ENCODE data around the gene UHRF2. TPM values are rescaled to one million over a fixed set of nuclear protein-coding genes. Genes with fewer than 3 reads are reported as not detected.

UHRF2 gene
- polyA plus RNA-seq, 2 donors: 9.9 to 13.7 TPM

DNA sequence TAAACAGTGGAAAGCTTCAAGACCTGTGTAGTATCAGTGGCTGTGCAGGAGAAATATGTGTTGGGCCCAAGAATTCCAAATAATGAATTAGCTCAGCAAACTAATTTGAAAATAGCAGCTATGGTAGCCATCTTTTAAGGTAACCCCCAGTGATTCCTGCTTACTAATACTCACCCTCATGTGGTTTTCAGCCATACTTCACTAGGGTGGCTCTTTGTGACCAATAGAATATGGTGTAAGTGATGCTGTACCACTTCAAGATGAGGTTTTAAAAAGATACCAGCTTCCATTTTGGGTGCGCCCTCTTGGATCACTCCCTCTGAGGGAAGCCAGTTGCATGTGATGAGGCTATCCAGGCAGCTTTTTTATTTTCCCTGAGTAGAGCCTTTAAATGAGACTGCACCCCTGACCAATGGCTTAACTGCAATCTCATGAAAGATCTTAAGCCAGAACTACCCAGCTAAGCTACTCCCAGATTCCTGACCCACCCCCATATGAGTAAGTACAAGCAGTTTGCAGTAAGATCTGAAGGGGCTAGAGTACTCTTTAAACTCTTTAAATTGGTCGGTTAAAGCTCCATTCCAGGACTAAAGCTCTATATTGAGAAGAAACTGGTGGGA, 58.3 kb downstream of the UHRF2 start:
- no peaks in the 10 kb centered on the region for H3K4me1 ChIP-seq (ENCODE audit: control insufficient read depth in 2 of 2, insufficient read depth in 2 of 2, low read length in 1 of 2)
- no peaks in the 10 kb centered on the region for H3K36me3 ChIP-seq (ENCODE audit: control insufficient read depth in 2 of 2, insufficient read depth in 2 of 2, low read length in 1 of 2)
- no peaks in the 10 kb centered on the region for H3K9me3 ChIP-seq (ENCODE audit: control insufficient read depth in 2 of 2, insufficient read depth in 1 of 2, low read depth in 1 of 2, low read length in 1 of 2)
- WGBS, 2 donors: 90 to 98% methylated on average over 2 of the region's 2 CpGs
- H3K27ac ChIP-seq (ENCODE audit: low read depth in 2 of 2, low read length in 1 of 2): no peak overlapping the region
- no peaks in the 10 kb centered on the region for H3K27me3 ChIP-seq (ENCODE audit: control insufficient read depth in 1 of 2, insufficient read depth in 2 of 2, low read length in 2 of 2)
- no peak overlapping the region for H3K4me3 ChIP-seq (ENCODE audit: low read depth in 1 of 2, low read length in 2 of 2)

DNA sequence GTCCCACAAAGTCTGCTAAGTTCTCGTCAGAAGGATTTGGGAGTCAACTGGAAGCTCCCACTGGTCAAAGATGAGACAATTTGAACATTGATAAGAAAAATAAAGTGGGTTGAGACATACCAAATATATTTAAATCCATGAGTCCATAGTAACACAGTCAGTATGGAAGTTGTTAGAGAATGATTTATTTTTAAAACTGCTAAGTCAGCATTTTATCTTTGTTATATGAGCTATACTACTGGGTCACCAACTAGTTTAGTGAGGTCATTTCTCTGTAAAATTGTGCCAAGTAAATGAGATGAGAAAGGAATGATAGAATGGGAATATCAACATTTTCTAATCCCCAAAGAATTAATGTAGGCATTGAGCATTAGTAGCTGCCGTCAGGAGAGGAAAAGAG, 60.2 kb downstream of the UHRF2 start:
- Histone ChIP-seq H3K27ac (ENCODE audit: low read depth in 2 of 2, low read length in 1 of 2) (no peak overlapping the region), H3K4me3 (ENCODE audit: low read depth in 1 of 2, low read length in 2 of 2) (no peak overlapping the region), H3K9me3 (ENCODE audit: control insufficient read depth in 2 of 2, insufficient read depth in 1 of 2, low read depth in 1 of 2, low read length in 1 of 2) (no peaks in the 10 kb centered on the region), H3K4me1 (ENCODE audit: control insufficient read depth in 2 of 2, insufficient read depth in 2 of 2, low read length in 1 of 2) (no peaks in the 10 kb centered on the region), H3K27me3 (ENCODE audit: control insufficient read depth in 1 of 2, insufficient read depth in 2 of 2, low read length in 2 of 2) (no peaks in the 10 kb centered on the region), H3K36me3 (ENCODE audit: control insufficient read depth in 2 of 2, insufficient read depth in 2 of 2, low read length in 1 of 2) (no peaks in the 10 kb centered on the region)
- 89 to 93% methylated on average over 2 of the region's 2 CpGs for WGBS, 2 donors

DNA sequence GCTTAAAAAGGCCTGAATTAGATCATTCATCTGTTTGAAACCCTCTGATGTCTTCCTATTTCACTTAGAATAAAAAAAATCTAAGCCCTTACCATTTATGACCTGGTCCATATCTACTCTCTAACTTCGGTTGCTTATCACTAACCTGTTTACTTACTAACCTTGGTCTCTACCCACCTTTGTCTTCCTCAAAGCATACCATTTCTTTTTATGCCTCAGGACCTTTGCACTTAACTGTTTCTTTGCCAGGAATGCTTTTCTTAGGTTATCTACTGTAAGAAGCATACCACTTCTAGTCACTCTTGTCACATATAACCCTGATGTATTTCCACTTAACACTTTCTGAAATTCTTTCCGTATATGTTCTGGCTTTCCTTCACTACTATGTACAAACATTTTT, 67.0 kb downstream of the UHRF2 start:
- no peak overlapping the region for H3K4me3 ChIP-seq (ENCODE audit: low read depth in 1 of 2, low read length in 2 of 2)
- no peak overlapping the region for H3K27ac ChIP-seq (ENCODE audit: low read depth in 2 of 2, low read length in 1 of 2)
- H3K27me3 ChIP-seq (ENCODE audit: control insufficient read depth in 1 of 2, insufficient read depth in 2 of 2, low read length in 2 of 2): no peaks in the 10 kb centered on the region
- WGBS, 2 donors: 62 to 82% methylated on average over 2 of the region's 2 CpGs
- no peaks in the 10 kb centered on the region for H3K9me3 ChIP-seq (ENCODE audit: control insufficient read depth in 2 of 2, insufficient read depth in 1 of 2, low read depth in 1 of 2, low read length in 1 of 2)
- no peaks in the 10 kb centered on the region for H3K4me1 ChIP-seq (ENCODE audit: control insufficient read depth in 2 of 2, insufficient read depth in 2 of 2, low read length in 1 of 2)
- peaks cover 0 to 2% of the 10 kb centered on the region in 2 donors for H3K36me3 ChIP-seq (ENCODE audit: control insufficient read depth in 2 of 2, insufficient read depth in 2 of 2, low read length in 1 of 2)

DNA sequence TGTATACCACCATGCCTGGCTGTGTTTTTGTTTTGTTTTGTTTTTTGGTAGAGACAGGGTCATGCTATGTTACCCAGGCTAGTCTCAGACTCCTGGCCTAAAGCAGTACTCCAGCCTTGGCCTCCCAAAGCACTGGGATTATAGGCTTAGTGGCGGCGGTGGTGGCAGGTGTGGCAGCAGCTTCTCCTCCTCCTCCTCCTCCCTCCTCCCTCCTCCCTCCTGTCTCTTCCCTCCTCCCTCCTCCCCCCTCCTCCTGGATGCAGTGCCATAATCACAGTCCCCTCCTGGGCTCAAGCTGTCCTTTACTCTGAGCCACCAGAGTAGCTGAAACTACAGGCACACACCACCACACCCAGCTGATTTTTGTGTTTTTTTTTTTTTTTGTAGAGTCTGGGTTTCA, 71.2 kb downstream of the UHRF2 start:
- peaks cover 0 to 4% of the 10 kb centered on the region in 2 donors for H3K36me3 ChIP-seq (ENCODE audit: control insufficient read depth in 2 of 2, insufficient read depth in 2 of 2, low read length in 1 of 2)
- no peaks in the 10 kb centered on the region for H3K4me1 ChIP-seq (ENCODE audit: control insufficient read depth in 2 of 2, insufficient read depth in 2 of 2, low read length in 1 of 2)
- no peaks in the 10 kb centered on the region for H3K9me3 ChIP-seq (ENCODE audit: control insufficient read depth in 2 of 2, insufficient read depth in 1 of 2, low read depth in 1 of 2, low read length in 1 of 2)
- H3K27me3 ChIP-seq (ENCODE audit: control insufficient read depth in 1 of 2, insufficient read depth in 2 of 2, low read length in 2 of 2): no peaks in the 10 kb centered on the region
- H3K27ac ChIP-seq (ENCODE audit: low read depth in 2 of 2, low read length in 1 of 2): no peak overlapping the region
- 57 to 72% methylated on average over 2 of the region's 2 CpGs for WGBS, 2 donors
- H3K4me3 ChIP-seq (ENCODE audit: low read depth in 1 of 2, low read length in 2 of 2): no peak overlapping the region

DNA sequence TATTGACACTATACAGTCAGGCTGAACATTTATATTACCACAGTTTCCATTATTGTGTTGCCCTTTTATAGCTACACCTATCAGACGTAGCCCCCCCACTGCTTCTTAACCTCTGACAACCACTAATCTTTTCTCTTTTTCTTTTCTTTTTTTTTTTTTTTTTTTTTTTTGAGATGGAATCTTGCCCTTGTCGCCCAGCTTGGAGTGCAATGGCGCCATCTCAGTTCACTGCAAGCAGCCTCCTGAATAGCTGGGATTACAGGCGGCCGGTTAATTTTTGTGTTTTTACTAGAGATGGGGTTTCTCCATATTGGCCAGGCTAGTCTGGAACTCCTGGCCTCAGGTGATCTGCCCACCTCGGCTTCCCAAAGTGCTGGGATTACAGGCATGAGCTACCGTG, 75.4 kb downstream of the UHRF2 start:
- Histone ChIP-seq H3K9me3 (ENCODE audit: control insufficient read depth in 2 of 2, insufficient read depth in 1 of 2, low read depth in 1 of 2, low read length in 1 of 2) (no peaks in the 10 kb centered on the region), H3K4me1 (ENCODE audit: control insufficient read depth in 2 of 2, insufficient read depth in 2 of 2, low read length in 1 of 2) (no peaks in the 10 kb centered on the region), H3K4me3 (ENCODE audit: low read depth in 1 of 2, low read length in 2 of 2) (no peak overlapping the region), H3K27me3 (ENCODE audit: control insufficient read depth in 1 of 2, insufficient read depth in 2 of 2, low read length in 2 of 2) (no peaks in the 10 kb centered on the region), H3K36me3 (ENCODE audit: control insufficient read depth in 2 of 2, insufficient read depth in 2 of 2, low read length in 1 of 2) (peaks cover 4% of the 10 kb centered on the region in 2 donors), H3K27ac (ENCODE audit: low read depth in 2 of 2, low read length in 1 of 2) (no peak overlapping the region)
- WGBS, 2 donors: 94 to 95% methylated on average over 7 of the region's 7 CpGs

DNA sequence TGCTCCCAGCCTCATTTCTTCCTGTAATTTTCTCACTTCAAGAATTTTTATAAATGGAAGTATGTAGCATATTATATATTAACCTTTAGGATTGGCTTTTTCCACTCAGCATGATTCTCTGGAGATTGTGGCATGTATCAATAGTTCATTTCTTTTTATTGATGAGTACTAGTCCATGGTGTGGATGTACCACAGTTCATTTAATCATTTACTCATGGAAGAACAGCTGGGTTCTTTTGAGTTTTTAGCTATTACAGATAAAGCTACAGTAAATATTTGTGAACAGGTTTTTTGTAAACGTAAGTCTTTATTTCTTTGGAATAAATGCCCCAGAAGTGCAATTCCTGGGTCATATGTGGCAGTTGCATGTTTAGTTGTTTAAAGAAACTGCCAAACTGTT, 76.1 kb downstream of the UHRF2 start:
- Histone ChIP-seq H3K36me3 (ENCODE audit: control insufficient read depth in 2 of 2, insufficient read depth in 2 of 2, low read length in 1 of 2) (peaks cover 4% of the 10 kb centered on the region in 2 donors), H3K4me3 (ENCODE audit: low read depth in 1 of 2, low read length in 2 of 2) (no peak overlapping the region), H3K4me1 (ENCODE audit: control insufficient read depth in 2 of 2, insufficient read depth in 2 of 2, low read length in 1 of 2) (no peaks in the 10 kb centered on the region), H3K27me3 (ENCODE audit: control insufficient read depth in 1 of 2, insufficient read depth in 2 of 2, low read length in 2 of 2) (no peaks in the 10 kb centered on the region), H3K27ac (ENCODE audit: low read depth in 2 of 2, low read length in 1 of 2) (no peak overlapping the region), H3K9me3 (ENCODE audit: control insufficient read depth in 2 of 2, insufficient read depth in 1 of 2, low read depth in 1 of 2, low read length in 1 of 2) (no peaks in the 10 kb centered on the region)
- WGBS, 2 donors: 83 to 98% methylated on average over 1 of the region's 1 CpG

DNA sequence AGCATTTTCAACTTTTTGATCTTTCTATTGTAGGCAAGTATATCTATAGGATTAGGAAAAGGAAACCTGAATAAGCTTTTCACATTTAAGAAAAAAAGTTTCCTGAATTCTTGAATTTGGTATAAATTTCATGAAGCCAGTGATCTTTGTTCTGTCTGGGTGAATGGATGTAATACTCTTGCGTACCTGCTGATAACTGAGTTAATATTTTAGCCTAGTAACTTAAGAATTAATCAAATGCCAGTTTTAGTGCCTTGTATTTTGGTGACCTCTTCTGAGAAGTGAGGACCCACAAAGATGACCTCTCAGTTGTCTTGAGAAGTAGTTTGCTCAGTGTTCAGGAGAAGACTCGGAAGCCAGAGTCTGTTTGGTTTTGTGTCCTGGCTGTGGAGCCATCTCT, 77.9 kb downstream of the UHRF2 start:
- no peak overlapping the region for H3K27ac ChIP-seq (ENCODE audit: low read depth in 2 of 2, low read length in 1 of 2)
- H3K4me3 ChIP-seq (ENCODE audit: low read depth in 1 of 2, low read length in 2 of 2): no peak overlapping the region
- H3K27me3 ChIP-seq (ENCODE audit: control insufficient read depth in 1 of 2, insufficient read depth in 2 of 2, low read length in 2 of 2): no peaks in the 10 kb centered on the region
- peaks cover 2 to 4% of the 10 kb centered on the region in 2 donors for H3K36me3 ChIP-seq (ENCODE audit: control insufficient read depth in 2 of 2, insufficient read depth in 2 of 2, low read length in 1 of 2)
- no peaks in the 10 kb centered on the region for H3K4me1 ChIP-seq (ENCODE audit: control insufficient read depth in 2 of 2, insufficient read depth in 2 of 2, low read length in 1 of 2)
- no peaks in the 10 kb centered on the region for H3K9me3 ChIP-seq (ENCODE audit: control insufficient read depth in 2 of 2, insufficient read depth in 1 of 2, low read depth in 1 of 2, low read length in 1 of 2)
- 86 to 97% methylated on average over 2 of the region's 2 CpGs for WGBS, 2 donors

DNA sequence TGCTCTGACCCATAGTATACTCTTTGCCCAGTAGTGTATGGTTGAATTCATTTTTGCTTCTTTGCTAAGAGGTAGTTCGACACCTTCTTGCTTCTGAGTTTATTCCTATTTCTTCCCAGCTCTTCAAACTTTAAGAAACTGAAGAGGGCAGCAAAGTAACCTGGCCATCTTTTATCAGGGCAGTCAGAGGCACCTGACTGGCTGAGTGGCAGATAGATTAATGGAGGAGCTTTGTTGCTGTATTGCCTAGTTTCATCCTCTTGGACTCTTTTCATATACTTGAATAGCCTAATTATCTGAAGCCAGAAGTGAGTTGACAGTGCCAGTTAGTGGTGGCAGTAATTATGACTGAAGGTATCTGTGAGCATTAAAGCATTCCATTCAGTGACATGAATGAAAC, 82.5 kb downstream of the UHRF2 start:
- Histone ChIP-seq H3K4me3 (ENCODE audit: low read depth in 1 of 2, low read length in 2 of 2) (no peak overlapping the region), H3K27ac (ENCODE audit: low read depth in 2 of 2, low read length in 1 of 2) (no peak overlapping the region), H3K4me1 (ENCODE audit: control insufficient read depth in 2 of 2, insufficient read depth in 2 of 2, low read length in 1 of 2) (no peaks in the 10 kb centered on the region), H3K9me3 (ENCODE audit: control insufficient read depth in 2 of 2, insufficient read depth in 1 of 2, low read depth in 1 of 2, low read length in 1 of 2) (no peaks in the 10 kb centered on the region), H3K36me3 (ENCODE audit: control insufficient read depth in 2 of 2, insufficient read depth in 2 of 2, low read length in 1 of 2) (peaks cover 10 to 14% of the 10 kb centered on the region in 2 donors), H3K27me3 (ENCODE audit: control insufficient read depth in 1 of 2, insufficient read depth in 2 of 2, low read length in 2 of 2) (no peaks in the 10 kb centered on the region)
- 90 to 100% methylated on average over 1 of the region's 1 CpG for WGBS, 2 donors

DNA sequence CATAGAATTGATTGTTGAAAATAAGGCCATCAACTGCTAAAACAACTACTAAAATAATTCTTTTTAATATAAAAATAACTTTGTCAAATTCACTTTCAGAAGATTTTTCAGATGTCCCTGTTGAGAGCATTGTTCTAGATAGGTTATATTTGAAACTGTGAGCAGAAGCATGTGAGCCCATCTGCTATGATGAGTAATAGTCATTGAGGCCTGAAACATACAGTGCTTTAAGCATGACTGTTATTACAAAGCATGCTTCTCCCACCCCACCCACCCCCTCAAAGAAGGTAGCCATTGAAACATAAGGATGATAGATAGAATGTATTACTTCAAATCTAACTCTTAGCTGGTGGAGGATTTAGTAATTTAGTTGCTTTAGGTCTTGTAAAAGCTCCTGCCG, 86.0 kb downstream of the UHRF2 start:
- Histone ChIP-seq H3K4me1 (ENCODE audit: control insufficient read depth in 2 of 2, insufficient read depth in 2 of 2, low read length in 1 of 2) (no peaks in the 10 kb centered on the region), H3K9me3 (ENCODE audit: control insufficient read depth in 2 of 2, insufficient read depth in 1 of 2, low read depth in 1 of 2, low read length in 1 of 2) (no peaks in the 10 kb centered on the region), H3K36me3 (ENCODE audit: control insufficient read depth in 2 of 2, insufficient read depth in 2 of 2, low read length in 1 of 2) (peaks cover 10% of the 10 kb centered on the region in 2 donors), H3K27me3 (ENCODE audit: control insufficient read depth in 1 of 2, insufficient read depth in 2 of 2, low read length in 2 of 2) (no peaks in the 10 kb centered on the region), H3K4me3 (ENCODE audit: low read depth in 1 of 2, low read length in 2 of 2) (no peak overlapping the region), H3K27ac (ENCODE audit: low read depth in 2 of 2, low read length in 1 of 2) (no peak overlapping the region)
- 95 to 100% methylated on average over 1 of the region's 1 CpG for WGBS, 2 donors

DNA sequence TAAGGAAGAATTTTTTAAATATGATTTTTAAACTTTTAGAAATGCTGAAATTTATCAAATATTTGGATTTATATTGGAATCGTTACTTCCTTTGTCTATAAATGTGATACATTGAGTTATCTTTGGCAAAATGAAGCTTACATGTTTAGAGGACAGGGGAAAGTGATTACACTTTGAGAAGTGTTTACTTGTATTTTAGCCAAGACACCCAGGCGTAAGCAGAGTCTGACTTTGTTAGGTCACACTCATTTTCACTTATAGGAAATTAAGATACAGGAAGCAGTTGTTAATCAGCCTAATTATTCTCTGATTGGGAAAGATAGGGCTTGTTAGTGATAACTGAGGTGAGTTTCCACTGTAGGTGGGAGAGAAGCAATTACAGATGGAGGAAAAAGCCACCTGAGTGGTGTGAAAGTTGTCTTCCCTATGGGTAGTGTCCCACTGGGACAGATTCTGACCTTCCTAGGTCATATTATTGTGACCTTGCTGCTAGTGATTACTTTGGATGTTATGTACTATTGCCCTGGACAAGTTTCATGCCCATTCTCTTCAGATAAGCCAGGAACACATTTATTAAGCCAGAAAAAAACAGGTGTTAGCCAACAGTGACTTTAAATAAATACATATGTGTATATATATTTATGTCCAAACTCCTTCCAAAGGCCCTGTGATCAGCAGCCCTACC, 88.7 kb downstream of the UHRF2 start:
- Histone ChIP-seq H3K4me3 (ENCODE audit: low read depth in 1 of 2, low read length in 2 of 2) (no peak overlapping the region), H3K27me3 (ENCODE audit: control insufficient read depth in 1 of 2, insufficient read depth in 2 of 2, low read length in 2 of 2) (no peaks in the 10 kb centered on the region), H3K27ac (ENCODE audit: low read depth in 2 of 2, low read length in 1 of 2) (no peak overlapping the region), H3K9me3 (ENCODE audit: control insufficient read depth in 2 of 2, insufficient read depth in 1 of 2, low read depth in 1 of 2, low read length in 1 of 2) (no peaks in the 10 kb centered on the region), H3K4me1 (ENCODE audit: control insufficient read depth in 2 of 2, insufficient read depth in 2 of 2, low read length in 1 of 2) (no peaks in the 10 kb centered on the region), H3K36me3 (ENCODE audit: control insufficient read depth in 2 of 2, insufficient read depth in 2 of 2, low read length in 1 of 2) (peaks cover 10% of the 10 kb centered on the region in 2 donors)
- WGBS, 2 donors: 83 to 87% methylated on average over 2 of the region's 2 CpGs

Data from esophagus (tissue), 2 donors.